ENCODE data around the gene ZNF296.

ZNF296 gene

GRCh38 chr19:45094707-45095106 is 18.4 kb upstream of the ZNF296 start:
- H3K27me3 ChIP-seq (ENCODE audit: insufficient read depth, low read length): no peaks in the 10 kb centered on the region
- no peaks in the 10 kb centered on the region for H3K9me3 ChIP-seq (ENCODE audit: insufficient read depth, low read depth, low read length)
- 0 out of 2 replicates have a peak overlapping the region, but pooled peaks have one; percentile 7 for H3K4me3 ChIP-seq (ENCODE audit: low read length)
- WGBS: 92% methylated on average over 5 of the region's 5 CpGs
- H3K9ac ChIP-seq (ENCODE audit: low read depth, low read length): no peak overlapping the region
- H3K27ac ChIP-seq (ENCODE audit: low read depth, low read length): no peak overlapping the region
- peaks cover 28% of the 10 kb centered on the region for H3K4me1 ChIP-seq (ENCODE audit: insufficient read depth, low read length)
- H3K36me3 ChIP-seq (ENCODE audit: insufficient read depth, low read length): peaks cover 12% of the 10 kb centered on the region

- Histone ChIP-seq H3K4me3 (ENCODE audit: low read length) (peak overlapping the region; percentile 94), H3K9ac (ENCODE audit: low read depth, low read length) (0 out of 2 replicates have a peak overlapping the region, but pooled peaks have one; percentile 98), H3K4me1 (ENCODE audit: insufficient read depth, low read length) (peaks cover 23% of the 10 kb centered on the region), H3K27ac (ENCODE audit: low read depth, low read length) (no peak overlapping the region), H3K9me3 (ENCODE audit: insufficient read depth, low read depth, low read length) (no peaks in the 10 kb centered on the region), H3K27me3 (ENCODE audit: insufficient read depth, low read length) (no peaks in the 10 kb centered on the region), H3K36me3 (ENCODE audit: insufficient read depth, low read length) (peaks cover 15% of the 10 kb centered on the region)
- WGBS: 87% methylated on average over 9 of the region's 9 CpGs
These were observed 17.9 kb upstream of the ZNF296 start for GRCh38 chr19:45094137-45094536.

- peak within 1 kb of the TSS; percentile 98 for H3K9ac ChIP-seq (ENCODE audit: low read depth, low read length)
- peaks cover 25% of the 10 kb centered on the region for H3K36me3 ChIP-seq (ENCODE audit: insufficient read depth, low read length)
- peak within 1 kb of the TSS; percentile 94 for H3K4me3 ChIP-seq (ENCODE audit: low read length)
- no peaks in the 10 kb centered on the region for H3K9me3 ChIP-seq (ENCODE audit: insufficient read depth, low read depth, low read length)
- peaks cover 13% of the 10 kb centered on the region for H3K4me1 ChIP-seq (ENCODE audit: insufficient read depth, low read length)
- peak within 1 kb of the TSS; percentile 97 for H3K27ac ChIP-seq (ENCODE audit: low read depth, low read length)
- WGBS: under 1% methylated on average over 103 of the region's 103 CpGs
- no peaks in the 10 kb centered on the region for H3K27me3 ChIP-seq (ENCODE audit: insufficient read depth, low read length)
These were observed 16.7 kb upstream of the ZNF296 start, which contains the start of gene PPP1R37 for GRCh38 chr19:45092747-45093678. TSS of gene PPP1R37 (plus strand) at chr19:45093179. CDS start at chr19:45093326, 147 bp downstream.

GRCh38 chr19:45091031-45091923 is 15.0 kb upstream of the ZNF296 start:
- peak overlapping the region; percentile 56 for H3K9ac ChIP-seq (ENCODE audit: low read depth, low read length)
- H3K36me3 ChIP-seq (ENCODE audit: insufficient read depth, low read length): peaks cover 34% of the 10 kb centered on the region
- peak overlapping the region; percentile 71 for H3K27ac ChIP-seq (ENCODE audit: low read depth, low read length)
- peak overlapping the region; percentile 94 for H3K4me3 ChIP-seq (ENCODE audit: low read length)
- no peaks in the 10 kb centered on the region for H3K9me3 ChIP-seq (ENCODE audit: insufficient read depth, low read depth, low read length)
- WGBS: 34% methylated on average over 64 of the region's 64 CpGs
- no peaks in the 10 kb centered on the region for H3K27me3 ChIP-seq (ENCODE audit: insufficient read depth, low read length)
- peaks cover 4% of the 10 kb centered on the region for H3K4me1 ChIP-seq (ENCODE audit: insufficient read depth, low read length)

- WGBS: 93% methylated on average over 5 of the region's 5 CpGs
- Histone ChIP-seq H3K4me3 (ENCODE audit: low read length) (peak overlapping the region; percentile 46; the same call in 1 of the 2 replicates), H3K9me3 (ENCODE audit: insufficient read depth, low read depth, low read length) (no peaks in the 10 kb centered on the region), H3K4me1 (ENCODE audit: insufficient read depth, low read length) (peaks cover 4% of the 10 kb centered on the region), H3K27me3 (ENCODE audit: insufficient read depth, low read length) (no peaks in the 10 kb centered on the region), H3K9ac (ENCODE audit: low read depth, low read length) (peak overlapping the region; percentile 44; the same call in 1 of the 2 replicates), H3K27ac (ENCODE audit: low read depth, low read length) (peak overlapping the region; percentile 64; the same call in 1 of the 2 replicates), H3K36me3 (ENCODE audit: insufficient read depth, low read length) (peaks cover 37% of the 10 kb centered on the region)
These were observed 14.3 kb upstream of the ZNF296 start for GRCh38 chr19:45090606-45091005.

- no peaks in the 10 kb centered on the region for H3K27me3 ChIP-seq (ENCODE audit: insufficient read depth, low read length)
- peaks cover 41% of the 10 kb centered on the region for H3K36me3 ChIP-seq (ENCODE audit: insufficient read depth, low read length)
- 0 out of 2 replicates have a peak overlapping the region, but pooled peaks have one; percentile 30 for H3K27ac ChIP-seq (ENCODE audit: low read depth, low read length)
- no peaks in the 10 kb centered on the region for H3K9me3 ChIP-seq (ENCODE audit: insufficient read depth, low read depth, low read length)
- peaks cover 4% of the 10 kb centered on the region for H3K4me1 ChIP-seq (ENCODE audit: insufficient read depth, low read length)
- WGBS: 93% methylated on average over 17 of the region's 17 CpGs
- H3K4me3 ChIP-seq (ENCODE audit: low read length): no peak overlapping the region
- H3K9ac ChIP-seq (ENCODE audit: low read depth, low read length): no peak overlapping the region
These were observed 13.8 kb upstream of the ZNF296 start for GRCh38 chr19:45090034-45090433.

GRCh38 chr19:45087531-45087930 is 11.3 kb upstream of the ZNF296 start:
- Histone ChIP-seq H3K27ac (ENCODE audit: low read depth, low read length) (no peak overlapping the region), H3K4me3 (ENCODE audit: low read length) (no peak overlapping the region), H3K27me3 (ENCODE audit: insufficient read depth, low read length) (no peaks in the 10 kb centered on the region), H3K9ac (ENCODE audit: low read depth, low read length) (no peak overlapping the region), H3K9me3 (ENCODE audit: insufficient read depth, low read depth, low read length) (no peaks in the 10 kb centered on the region), H3K36me3 (ENCODE audit: insufficient read depth, low read length) (peaks cover 47% of the 10 kb centered on the region), H3K4me1 (ENCODE audit: insufficient read depth, low read length) (peaks cover 4% of the 10 kb centered on the region; the same call in 1 of the 2 replicates)
- WGBS: 95% methylated on average over 11 of the region's 11 CpGs

- Histone ChIP-seq H3K9me3 (ENCODE audit: insufficient read depth, low read depth, low read length) (no peaks in the 10 kb centered on the region), H3K27ac (ENCODE audit: low read depth, low read length) (no peak overlapping the region), H3K9ac (ENCODE audit: low read depth, low read length) (no peak overlapping the region), H3K36me3 (ENCODE audit: insufficient read depth, low read length) (peaks cover 57% of the 10 kb centered on the region), H3K4me3 (ENCODE audit: low read length) (no peak overlapping the region), H3K27me3 (ENCODE audit: insufficient read depth, low read length) (no peaks in the 10 kb centered on the region), H3K4me1 (ENCODE audit: insufficient read depth, low read length) (peaks cover 4% of the 10 kb centered on the region; the same call in 1 of the 2 replicates)
- WGBS: 92% methylated on average over 2 of the region's 4 CpGs
These were observed 10.2 kb upstream of the ZNF296 start for GRCh38 chr19:45086480-45086879.

- Histone ChIP-seq H3K4me1 (ENCODE audit: insufficient read depth, low read length) (peaks cover 26% of the 10 kb centered on the region), H3K9me3 (ENCODE audit: insufficient read depth, low read depth, low read length) (no peaks in the 10 kb centered on the region), H3K4me3 (ENCODE audit: low read length) (no peak overlapping the region), H3K27ac (ENCODE audit: low read depth, low read length) (no peak overlapping the region), H3K36me3 (ENCODE audit: insufficient read depth, low read length) (peaks cover 29% of the 10 kb centered on the region), H3K9ac (ENCODE audit: low read depth, low read length) (no peak overlapping the region), H3K27me3 (ENCODE audit: insufficient read depth, low read length) (no peaks in the 10 kb centered on the region)
- 94% methylated on average over 5 of the region's 5 CpGs for WGBS
These were observed 5.9 kb upstream of the ZNF296 start for GRCh38 chr19:45082170-45082569.

- Histone ChIP-seq H3K9ac (ENCODE audit: low read depth, low read length) (peak overlapping the region; percentile 97), H3K27ac (ENCODE audit: low read depth, low read length) (peak overlapping the region; percentile 100), H3K9me3 (ENCODE audit: insufficient read depth, low read depth, low read length) (no peaks in the 10 kb centered on the region), H3K4me1 (ENCODE audit: insufficient read depth, low read length) (peaks cover 35% of the 10 kb centered on the region), H3K4me3 (ENCODE audit: low read length) (peak overlapping the region; percentile 92), H3K36me3 (ENCODE audit: insufficient read depth, low read length) (peaks cover 17% of the 10 kb centered on the region), H3K27me3 (ENCODE audit: insufficient read depth, low read length) (no peaks in the 10 kb centered on the region)
- 2% methylated on average over 6 of the region's 6 CpGs for WGBS
These were observed 3.7 kb upstream of the ZNF296 start for GRCh38 chr19:45079911-45080370.

All from HUES64 (cell line).